Osteocyte (in vitro differentiated cells): Measurements from ENCODE around the gene SLC10A1. TPM values are rescaled to one million over a fixed set of nuclear protein-coding genes. Genes with fewer than 3 reads are reported as not detected.
A peak's percentile ranks its signal among the peaks of the same experiment; 100 is the strongest.

Experiments
- DNase-seq: peaks from one replicate; pipeline ENCODE4 v3.0.0; 2021; ENCODE audit warnings: mixed read lengths; ENCODE audit not compliant: unreplicated experiment; ENCODE audit errors: extremely low spot score
- H3K27ac Mint-ChIP-seq: one replicate; pipeline ENCODE4 v1.8.0; 2021; ENCODE audit warnings: mild to moderate bottlenecking, mixed read lengths; ENCODE audit not compliant: unreplicated experiment
- H3K27me3 Mint-ChIP-seq: one replicate; pipeline ENCODE4 v1.8.0; 2021; ENCODE audit warnings: mixed read lengths; ENCODE audit not compliant: unreplicated experiment
- H3K36me3 Mint-ChIP-seq: one replicate; pipeline ENCODE4 v1.8.0; 2021; ENCODE audit warnings: mixed read lengths; ENCODE audit not compliant: unreplicated experiment
- H3K4me1 Mint-ChIP-seq: one replicate; pipeline ENCODE4 v1.8.0; 2021; ENCODE audit warnings: mixed read lengths; ENCODE audit not compliant: unreplicated experiment
- H3K4me3 Mint-ChIP-seq: one replicate; pipeline ENCODE4 v1.8.0; 2021; ENCODE audit warnings: mild to moderate bottlenecking, moderate library complexity, mixed read lengths; ENCODE audit not compliant: unreplicated experiment
- H3K9me3 Mint-ChIP-seq: one replicate; pipeline ENCODE4 v1.8.0; 2021; ENCODE audit warnings: mixed read lengths; ENCODE audit not compliant: unreplicated experiment
- total RNA-seq: library from RNA; stranded (reverse); gene quantifications from 2 replicates; pipeline ENCODE4 v1.2.1, GENCODE V29; 2021
- TF ChIP-seq, protein P1 (sequence below): fragments of 200-600 bp; sonication (generic); IDR thresholded peaks from 2 replicates; pipeline ENCODE4 v1.5.0; 2021; ENCODE audit warnings: antibody characterized with exemption, mild to moderate bottlenecking, moderate library complexity

SLC10A1 gene
- total RNA-seq, 1 donor from 2014 or later = not detected

DNA sequence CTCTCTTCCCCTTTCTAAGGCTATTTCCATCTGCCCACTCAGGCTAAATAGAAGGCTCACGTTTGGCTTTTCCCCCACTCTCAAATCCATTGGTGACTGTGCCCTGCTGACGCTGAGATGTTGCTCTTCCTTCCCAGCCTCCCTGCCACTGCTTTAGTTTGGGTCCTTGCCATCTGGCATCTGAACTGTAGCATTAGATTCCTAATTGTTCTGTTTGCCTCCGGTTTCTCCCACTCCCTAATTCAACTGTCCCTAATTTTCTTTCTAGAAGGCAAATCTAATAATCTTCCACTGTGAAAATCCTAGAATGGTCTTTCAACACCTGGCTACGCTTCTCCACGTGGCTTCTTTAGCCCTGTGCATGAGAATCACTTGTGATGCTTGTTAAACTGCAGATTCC lies 44.6 kb upstream of the SLC10A1 start:
- peaks cover 5% of the 10 kb centered on the region for H3K27me3 Mint-ChIP-seq
- TF ChIP-seq, protein P1, sequence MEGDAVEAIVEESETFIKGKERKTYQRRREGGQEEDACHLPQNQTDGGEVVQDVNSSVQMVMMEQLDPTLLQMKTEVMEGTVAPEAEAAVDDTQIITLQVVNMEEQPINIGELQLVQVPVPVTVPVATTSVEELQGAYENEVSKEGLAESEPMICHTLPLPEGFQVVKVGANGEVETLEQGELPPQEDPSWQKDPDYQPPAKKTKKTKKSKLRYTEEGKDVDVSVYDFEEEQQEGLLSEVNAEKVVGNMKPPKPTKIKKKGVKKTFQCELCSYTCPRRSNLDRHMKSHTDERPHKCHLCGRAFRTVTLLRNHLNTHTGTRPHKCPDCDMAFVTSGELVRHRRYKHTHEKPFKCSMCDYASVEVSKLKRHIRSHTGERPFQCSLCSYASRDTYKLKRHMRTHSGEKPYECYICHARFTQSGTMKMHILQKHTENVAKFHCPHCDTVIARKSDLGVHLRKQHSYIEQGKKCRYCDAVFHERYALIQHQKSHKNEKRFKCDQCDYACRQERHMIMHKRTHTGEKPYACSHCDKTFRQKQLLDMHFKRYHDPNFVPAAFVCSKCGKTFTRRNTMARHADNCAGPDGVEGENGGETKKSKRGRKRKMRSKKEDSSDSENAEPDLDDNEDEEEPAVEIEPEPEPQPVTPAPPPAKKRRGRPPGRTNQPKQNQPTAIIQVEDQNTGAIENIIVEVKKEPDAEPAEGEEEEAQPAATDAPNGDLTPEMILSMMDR = no peak
- no peaks in the 10 kb centered on the region for H3K9me3 Mint-ChIP-seq
- no peak overlapping the region for H3K4me3 Mint-ChIP-seq
- peak; percentile 15 for DNase-seq
- H3K36me3 Mint-ChIP-seq = no peaks in the 10 kb centered on the region
- no peaks in the 10 kb centered on the region for H3K4me1 Mint-ChIP-seq
- no peak overlapping the region for H3K27ac Mint-ChIP-seq

DNA sequence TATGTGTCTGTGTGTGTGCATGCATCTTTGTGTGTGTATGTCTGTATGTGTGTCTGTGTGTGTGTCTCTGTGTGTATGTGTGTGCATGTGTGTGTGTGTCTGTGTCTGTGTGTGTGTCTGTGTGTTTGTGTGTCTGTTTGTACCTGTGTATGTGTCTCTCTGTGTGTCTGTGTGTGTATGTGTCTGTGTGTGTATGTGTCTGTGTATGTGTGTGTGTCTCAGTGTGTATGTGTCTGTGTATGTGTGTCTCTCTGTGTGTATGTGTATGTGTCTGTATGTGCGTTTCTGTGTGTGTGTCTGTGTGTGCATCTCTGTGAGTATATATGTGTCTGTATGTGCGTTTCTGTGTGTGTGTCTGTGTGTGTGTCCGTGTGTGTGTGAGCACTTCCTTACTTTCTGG lies 42.6 kb upstream of the SLC10A1 start:
- TF ChIP-seq, protein P1 = no peak
- H3K36me3 Mint-ChIP-seq = no peaks in the 10 kb centered on the region
- H3K27me3 Mint-ChIP-seq = peaks cover 4% of the 10 kb centered on the region
- no peak overlapping the region for H3K27ac Mint-ChIP-seq
- H3K4me3 Mint-ChIP-seq = no peak overlapping the region
- no peaks in the 10 kb centered on the region for H3K4me1 Mint-ChIP-seq
- peak; percentile 17 for DNase-seq
- H3K9me3 Mint-ChIP-seq = no peaks in the 10 kb centered on the region

DNA sequence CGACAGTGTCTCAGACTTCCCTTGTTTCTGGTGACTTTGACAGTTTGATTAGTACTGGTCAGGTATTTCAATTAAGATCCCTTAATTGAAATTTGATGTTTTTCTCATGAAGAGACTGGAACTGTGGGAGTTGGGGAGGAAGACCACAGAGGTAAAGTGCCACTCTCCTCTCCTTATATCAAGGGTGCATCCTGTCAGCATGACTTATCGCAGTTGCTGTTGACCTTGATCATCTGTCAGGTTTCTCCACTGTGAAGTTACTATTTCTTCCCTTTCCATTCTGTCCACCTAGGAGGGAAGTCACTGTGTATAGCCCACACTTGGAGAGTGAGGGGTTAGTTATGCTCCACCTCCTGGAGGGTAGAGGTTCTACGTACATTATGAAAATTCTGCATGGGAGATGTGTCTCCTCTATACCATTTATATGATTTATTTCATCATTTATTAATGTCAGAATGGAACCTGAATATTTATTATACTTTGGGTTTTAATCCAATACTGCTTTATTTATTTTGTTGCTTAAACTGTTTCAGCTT lies 41.9 kb upstream of the SLC10A1 start:
- H3K9me3 Mint-ChIP-seq = no peaks in the 10 kb centered on the region
- DNase-seq = no peak
- no peaks in the 10 kb centered on the region for H3K36me3 Mint-ChIP-seq
- no peak overlapping the region for H3K27ac Mint-ChIP-seq
- no peaks in the 10 kb centered on the region for H3K4me1 Mint-ChIP-seq
- no peak overlapping the region for H3K4me3 Mint-ChIP-seq
- H3K27me3 Mint-ChIP-seq = peaks cover 9% of the 10 kb centered on the region
- TF ChIP-seq, protein P1 = no peak

DNA sequence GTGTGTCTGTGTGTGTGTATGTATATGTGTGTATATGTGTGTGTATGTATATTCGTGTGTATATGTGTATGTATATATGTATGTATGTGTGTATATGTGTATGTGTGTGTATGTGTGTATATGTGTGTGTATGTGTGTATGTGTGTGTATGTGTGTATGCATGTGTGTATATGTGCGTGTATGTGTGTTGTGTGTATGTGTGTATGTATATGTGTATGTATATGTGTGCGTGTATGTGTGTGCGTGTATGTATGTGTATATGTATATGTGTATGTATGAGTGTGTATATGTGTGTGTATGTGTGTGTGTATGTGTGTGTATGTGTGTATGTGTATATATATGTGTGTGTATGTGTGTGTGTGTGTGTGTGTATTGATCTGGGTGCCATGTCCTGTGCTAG lies 31.8 kb upstream of the SLC10A1 start:
- H3K9me3 Mint-ChIP-seq = no peaks in the 10 kb centered on the region

DNA sequence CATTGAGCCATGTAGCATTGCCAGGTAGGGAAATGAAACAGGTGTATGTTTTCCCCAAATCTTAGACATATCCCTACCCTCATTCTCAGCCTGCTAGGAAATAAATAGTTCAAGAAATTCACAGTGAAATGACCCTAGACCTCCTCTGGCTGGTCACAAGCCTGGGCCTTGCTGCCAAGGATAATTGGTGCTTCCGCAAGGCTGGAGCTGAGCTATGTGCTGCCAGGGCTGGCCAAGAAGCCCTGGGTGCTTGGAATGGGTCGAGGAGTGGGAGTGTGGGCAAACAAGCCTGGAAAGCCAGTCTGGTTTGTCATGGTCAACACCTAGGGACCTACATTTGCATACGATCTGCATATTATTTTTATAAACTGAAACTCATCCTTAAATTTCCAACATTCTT lies 31.3 kb upstream of the SLC10A1 start:
- Mint-ChIP-seq H3K4me3 (no peak overlapping the region), H3K4me1 (no peaks in the 10 kb centered on the region), H3K27me3 (peaks cover 6% of the 10 kb centered on the region), H3K36me3 (no peaks in the 10 kb centered on the region), H3K27ac (no peak overlapping the region), H3K9me3 (no peaks in the 10 kb centered on the region)
- TF ChIP-seq, protein P1 = no peak
- no peak for DNase-seq

More for the DNA sequence above, 31.8 kb upstream of the SLC10A1 start:
- Mint-ChIP-seq H3K4me3 (no peak overlapping the region), H3K36me3 (no peaks in the 10 kb centered on the region), H3K27me3 (peaks cover 9% of the 10 kb centered on the region), H3K4me1 (no peaks in the 10 kb centered on the region), H3K27ac (no peak overlapping the region)
- DNase-seq = no peak
- TF ChIP-seq, protein P1 = no peak
